Fibroblast of villous mesenchyme (primary cell): ENCODE data around the gene TMBIM6. TPM values are rescaled to one million over a fixed set of nuclear protein-coding genes. Genes with fewer than 3 reads are reported as not detected.

Source experiments
- DNase-seq: peaks from one replicate; pipeline ENCODE4 v3.0.0-alpha.2; 2010; ENCODE audit warnings: low read depth
- H3K4me3 ChIP-seq: 2 replicates; pipeline ENCODE4 v1.5.1; 2011; ENCODE audit warnings: low read depth, mild to moderate bottlenecking, low read length
- CTCF ChIP-seq: IDR thresholded peaks from 2 replicates; pipeline ENCODE4 v1.5.1; 2012; ENCODE audit warnings: low read depth, mild to moderate bottlenecking, low read length; ENCODE audit not compliant: insufficient read depth
- total RNA-seq: library from RNA; depleted of rRNA; stranded (reverse); fragments of >200 nt; gene quantifications from 2 replicates; pipeline ENCODE4 v1.2.3, GENCODE V29; 2012

The TMBIM6 gene
- total RNA-seq, 1 donor, result 506 TPM

- DNase-seq, result no peak
- TF ChIP-seq CTCF, result no peak
- no peak overlapping the region for H3K4me3 ChIP-seq
Observed at GRCh38 chr12:49702009-49702408, 39.3 kb upstream of the TMBIM6 start.

GRCh38 chr12:49702676-49703215 lies 38.6 kb upstream of the TMBIM6 start:
- DNase-seq, result no peak
- no peak overlapping the region for H3K4me3 ChIP-seq
- no peak for TF ChIP-seq CTCF

GRCh38 chr12:49703647-49704137 lies 37.7 kb upstream of the TMBIM6 start:
- peak; percentile 44 for DNase-seq
- H3K4me3 ChIP-seq, result no peak overlapping the region
- no peak for TF ChIP-seq CTCF

- no peak for TF ChIP-seq CTCF
- H3K4me3 ChIP-seq, result peak overlapping the region; percentile 83
- DNase-seq, result peak; percentile 57
Observed at GRCh38 chr12:49705479-49706134, 35.8 kb upstream of the TMBIM6 start.

GRCh38 chr12:49706351-49707127 lies 34.8 kb upstream of the TMBIM6 start:
- no peak for TF ChIP-seq CTCF
- peak; percentile 50 for DNase-seq
- H3K4me3 ChIP-seq, result peak overlapping the region; percentile 83

- DNase-seq, result peak; percentile 97
- H3K4me3 ChIP-seq, result peak within 1 kb of the TSS; percentile 83
- peak; percentile 88 for TF ChIP-seq CTCF
Observed at GRCh38 chr12:49707128-49707811, 34.1 kb upstream of the TMBIM6 start, which contains the start of gene FMNL3. Gene FMNL3 (minus strand): TSS chr12:49707405. CDS start chr12:49707180, 225 bp downstream.
